GM06990 (cell line): ENCODE results near the gene RAB3B.

Source experiments
- DNase-seq: peaks from one replicate; pipeline ENCODE4 v3.0.0-alpha.2; 2011; ENCODE audit not compliant: insufficient read length; ENCODE audit errors: extremely low read depth
- H3K27me3 ChIP-seq: replicated peaks from 2 replicates; pipeline ENCODE4 v1.6.0; 2011; ENCODE audit warnings: low read length; ENCODE audit not compliant: control insufficient read depth, insufficient read depth
- H3K36me3 ChIP-seq: 2 replicates; pipeline ENCODE4 v1.5.1; 2011; ENCODE audit warnings: low read length; ENCODE audit not compliant: control insufficient read depth, insufficient read depth
- H3K4me3 ChIP-seq: replicated peaks from 2 replicates; pipeline ENCODE4 v1.5.1; 2011; ENCODE audit warnings: low read depth, mild to moderate bottlenecking, control low read depth, low read length
- CTCF ChIP-seq: IDR thresholded peaks from 2 replicates; pipeline ENCODE4 v1.5.1; 2011; ENCODE audit warnings: low read length, control low read depth, mild to moderate bottlenecking, inconsistent platforms; ENCODE audit not compliant: insufficient read depth, poor library complexity, severe bottlenecking

Gene RAB3B

GRCh38 chr1:51927029-51927428 is 63.5 kb downstream of the RAB3B start:
- no peak for DNase-seq
- H3K27me3 ChIP-seq = no peaks in the 10 kb centered on the region; the same call in 1 of the 2 replicates
- H3K36me3 ChIP-seq = no peaks in the 10 kb centered on the region
- TF ChIP-seq CTCF = no peak
- H3K4me3 ChIP-seq = no peak overlapping the region

DNA sequence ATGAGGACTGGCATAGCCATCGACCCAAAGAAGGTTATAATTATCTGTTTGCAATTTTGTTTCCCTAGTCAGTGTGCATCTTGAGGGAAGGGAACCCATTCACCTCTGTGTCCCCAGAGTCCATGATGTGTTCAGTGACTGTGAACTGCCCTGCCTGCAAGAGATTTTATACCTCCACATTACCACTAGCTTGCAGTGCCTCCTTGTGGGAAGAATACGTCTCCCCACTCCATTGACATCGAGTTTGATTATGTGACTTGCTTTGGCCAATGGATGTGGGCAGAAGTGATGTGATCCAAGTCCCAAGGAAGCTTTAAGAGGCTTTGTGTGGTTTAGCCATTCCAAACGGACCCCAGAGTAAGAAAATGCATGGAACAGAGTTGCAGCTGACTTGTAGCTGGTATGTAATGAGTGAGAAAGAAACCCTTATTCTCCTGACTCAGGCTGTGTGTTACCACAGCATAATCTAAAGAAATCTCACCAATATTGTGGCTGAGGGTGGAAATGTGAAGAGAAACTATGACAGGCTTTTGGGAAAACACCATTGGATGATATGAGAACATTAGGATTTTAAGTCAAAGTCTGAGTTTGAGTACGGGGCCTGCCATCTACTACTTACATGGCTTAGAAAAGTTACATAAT is 64.2 kb downstream of the RAB3B start:
- H3K27me3 ChIP-seq = no peaks in the 10 kb centered on the region; the same call in 1 of the 2 replicates
- peak; percentile 38 for TF ChIP-seq CTCF
- DNase-seq = no peak
- H3K4me3 ChIP-seq = no peak overlapping the region
- H3K36me3 ChIP-seq = no peaks in the 10 kb centered on the region

DNA sequence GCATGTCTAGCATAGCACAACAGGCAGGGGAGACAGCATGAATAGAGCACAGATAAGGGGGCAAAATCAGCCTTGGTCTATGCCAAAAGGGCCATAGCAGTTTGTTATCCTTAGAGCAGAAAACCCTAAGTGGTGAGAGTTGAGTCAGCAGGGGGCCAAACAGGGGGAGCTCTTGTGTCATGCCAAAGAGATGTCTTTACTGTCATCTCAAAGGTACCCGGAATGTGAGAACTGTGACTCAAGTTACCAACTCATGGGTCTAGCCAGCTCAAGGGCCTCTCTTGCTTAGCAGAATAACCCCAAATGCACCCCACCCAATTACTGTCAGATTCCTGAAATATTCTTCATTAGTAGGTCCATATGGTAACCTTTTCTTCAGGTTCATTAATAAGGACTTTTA is 66.0 kb downstream of the RAB3B start:
- Histone ChIP-seq H3K4me3 (no peak overlapping the region), H3K27me3 (no peaks in the 10 kb centered on the region; the same call in 1 of the 2 replicates), H3K36me3 (no peaks in the 10 kb centered on the region)
- peak; percentile 43 for TF ChIP-seq CTCF
- DNase-seq = no peak

DNA sequence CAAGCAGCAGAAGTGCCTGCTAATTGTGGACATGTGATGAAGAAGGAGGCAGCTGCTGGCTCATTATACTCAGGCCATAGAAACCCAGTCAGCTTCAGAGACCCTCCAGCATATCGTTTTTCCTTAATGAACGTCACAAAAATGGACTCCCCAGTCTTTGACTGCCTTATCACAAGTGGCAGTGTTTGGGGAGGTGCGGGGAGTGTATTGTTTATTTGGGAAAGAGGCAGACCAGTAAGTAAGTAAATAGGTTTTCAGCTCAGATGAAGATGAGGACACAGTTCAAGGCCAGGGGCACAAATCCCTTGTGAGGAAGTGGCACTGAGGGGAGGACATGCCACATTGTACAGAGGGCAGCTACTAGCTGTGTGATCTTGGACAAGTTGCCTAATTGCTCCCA is 68.5 kb downstream of the RAB3B start:
- Histone ChIP-seq H3K36me3 (no peaks in the 10 kb centered on the region), H3K27me3 (no peaks in the 10 kb centered on the region), H3K4me3 (no peak overlapping the region)
- DNase-seq = no peak
- no peak for TF ChIP-seq CTCF

DNA sequence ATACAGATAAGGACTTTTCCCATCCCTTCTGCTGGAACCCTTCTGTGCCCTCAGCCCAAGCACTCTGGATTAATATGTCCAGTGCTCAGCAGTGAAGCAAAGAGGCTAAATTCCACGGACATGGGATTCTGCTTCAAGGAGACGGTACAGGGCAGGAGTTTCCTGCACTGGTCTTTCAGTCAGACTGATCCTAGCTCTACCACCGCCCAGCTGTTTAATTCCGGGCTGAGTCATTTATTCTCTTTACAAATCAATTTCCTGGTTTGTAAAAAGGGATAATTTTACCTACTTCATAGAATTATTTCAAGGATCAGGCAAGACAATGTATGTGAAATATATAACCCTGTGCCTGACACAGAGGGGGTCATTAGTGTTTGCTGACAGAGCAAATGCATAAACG is 70.4 kb downstream of the RAB3B start:
- no peak for TF ChIP-seq CTCF
- Histone ChIP-seq H3K4me3 (no peak overlapping the region), H3K27me3 (no peaks in the 10 kb centered on the region), H3K36me3 (no peaks in the 10 kb centered on the region)
- no peak for DNase-seq

GRCh38 chr1:51919684-51920083 is 70.8 kb downstream of the RAB3B start:
- Histone ChIP-seq H3K4me3 (no peak overlapping the region), H3K36me3 (no peaks in the 10 kb centered on the region), H3K27me3 (no peaks in the 10 kb centered on the region)
- no peak for TF ChIP-seq CTCF
- DNase-seq = no peak
